Measurements from ENCODE around the gene KLHL29. TPM values are rescaled to one million over a fixed set of nuclear protein-coding genes. Genes with fewer than 3 reads are reported as not detected.

The KLHL29 gene
- total RNA-seq, 3 donors from 2014 or later, result 2.6 to 13.0 (median 5.5) TPM

DNA sequence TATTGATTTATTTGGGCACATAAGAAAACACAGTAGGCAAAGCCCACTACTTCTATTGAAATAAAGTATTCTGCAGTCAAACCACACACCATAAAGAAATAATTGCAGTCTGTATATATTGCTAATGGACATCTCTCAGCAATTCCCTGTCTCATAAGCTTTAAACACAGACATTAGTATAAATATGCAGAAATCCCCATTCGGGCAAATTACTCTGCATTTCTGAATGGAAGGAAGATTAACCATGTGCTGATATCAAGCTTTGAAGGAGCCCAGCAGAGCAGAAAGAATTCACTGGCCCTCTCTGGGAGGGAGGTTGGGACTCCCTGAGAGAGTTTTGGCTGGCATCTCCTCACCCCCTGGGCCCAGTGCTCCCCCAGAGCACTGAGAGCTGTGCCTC is 272.4 kb downstream of the KLHL29 start:
- no peaks in the 10 kb centered on the region for H3K9me3 ChIP-seq
- H3K4me3 ChIP-seq, result no peak overlapping the region
- intact Hi-C loops (cut with DNase I, micrococcal nuclease), result no loop called here
- TF ChIP-seq, protein P1, sequence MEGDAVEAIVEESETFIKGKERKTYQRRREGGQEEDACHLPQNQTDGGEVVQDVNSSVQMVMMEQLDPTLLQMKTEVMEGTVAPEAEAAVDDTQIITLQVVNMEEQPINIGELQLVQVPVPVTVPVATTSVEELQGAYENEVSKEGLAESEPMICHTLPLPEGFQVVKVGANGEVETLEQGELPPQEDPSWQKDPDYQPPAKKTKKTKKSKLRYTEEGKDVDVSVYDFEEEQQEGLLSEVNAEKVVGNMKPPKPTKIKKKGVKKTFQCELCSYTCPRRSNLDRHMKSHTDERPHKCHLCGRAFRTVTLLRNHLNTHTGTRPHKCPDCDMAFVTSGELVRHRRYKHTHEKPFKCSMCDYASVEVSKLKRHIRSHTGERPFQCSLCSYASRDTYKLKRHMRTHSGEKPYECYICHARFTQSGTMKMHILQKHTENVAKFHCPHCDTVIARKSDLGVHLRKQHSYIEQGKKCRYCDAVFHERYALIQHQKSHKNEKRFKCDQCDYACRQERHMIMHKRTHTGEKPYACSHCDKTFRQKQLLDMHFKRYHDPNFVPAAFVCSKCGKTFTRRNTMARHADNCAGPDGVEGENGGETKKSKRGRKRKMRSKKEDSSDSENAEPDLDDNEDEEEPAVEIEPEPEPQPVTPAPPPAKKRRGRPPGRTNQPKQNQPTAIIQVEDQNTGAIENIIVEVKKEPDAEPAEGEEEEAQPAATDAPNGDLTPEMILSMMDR (IDR thresholded peaks at IDR 0.05), result no peak
- H3K4me1 ChIP-seq (ENCODE audit: low read depth), result no peaks in the 10 kb centered on the region
- DNase-seq (no peak), ATAC-seq (no peak)
- no peaks in the 10 kb centered on the region for H3K36me3 ChIP-seq (ENCODE audit: low read depth)

DNA sequence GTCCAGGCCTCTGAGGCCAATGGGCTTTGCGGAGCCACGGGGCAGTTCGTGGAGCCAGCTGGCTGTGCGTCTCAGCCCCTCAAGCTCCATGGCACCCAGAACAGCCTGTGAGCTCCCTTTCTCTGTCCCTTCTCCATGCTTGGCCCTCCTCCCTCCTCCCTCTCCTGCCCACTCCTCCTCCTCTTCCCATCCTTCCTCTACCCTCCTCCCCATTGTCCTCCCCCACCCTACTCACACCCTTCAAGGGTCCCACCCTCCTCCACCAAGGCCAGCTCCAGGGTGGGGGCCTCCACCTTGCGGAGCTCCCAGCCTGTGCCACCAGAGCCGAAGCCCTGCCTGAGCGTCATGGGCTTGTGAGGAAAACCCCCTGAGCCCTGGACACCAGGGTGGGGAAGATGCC is 273.0 kb downstream of the KLHL29 start:
- no peaks in the 10 kb centered on the region for H3K36me3 ChIP-seq (ENCODE audit: low read depth)
- no peak overlapping the region for H3K4me3 ChIP-seq
- TF ChIP-seq, protein P1 (IDR thresholded peaks at IDR 0.05), result no peak
- intact Hi-C loops (cut with DNase I, micrococcal nuclease), result no loop called here
- DNase-seq (no peak), ATAC-seq (no peak)
- no peaks in the 10 kb centered on the region for H3K9me3 ChIP-seq
- H3K4me1 ChIP-seq (ENCODE audit: low read depth), result no peaks in the 10 kb centered on the region

DNA sequence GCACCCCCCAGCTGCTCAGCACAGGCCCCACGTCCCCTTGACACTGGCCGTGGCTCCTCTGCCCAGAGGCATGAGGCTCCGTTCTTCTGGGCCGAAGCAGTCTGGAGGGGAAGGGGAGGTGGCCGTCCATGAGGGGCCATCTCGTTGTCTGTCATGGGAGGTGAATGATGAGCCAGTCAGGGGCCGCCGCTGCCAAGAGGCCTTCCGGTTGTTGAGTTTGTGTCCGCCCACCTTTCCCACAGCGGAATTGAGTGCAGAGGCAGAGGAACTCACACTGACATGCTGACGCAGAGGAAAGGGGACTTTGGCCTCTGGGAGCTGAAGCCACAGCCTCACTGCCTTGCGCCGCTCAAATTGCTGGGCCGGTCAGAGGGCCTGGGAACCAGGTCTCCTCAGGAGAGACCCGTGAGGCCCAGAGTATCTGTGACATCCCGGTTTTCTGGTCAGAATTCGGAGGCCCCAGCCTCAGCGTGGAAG is 273.5 kb downstream of the KLHL29 start:
- intact Hi-C loops (cut with DNase I, micrococcal nuclease), result no loop called here
- H3K4me3 ChIP-seq, result no peak overlapping the region

DNA sequence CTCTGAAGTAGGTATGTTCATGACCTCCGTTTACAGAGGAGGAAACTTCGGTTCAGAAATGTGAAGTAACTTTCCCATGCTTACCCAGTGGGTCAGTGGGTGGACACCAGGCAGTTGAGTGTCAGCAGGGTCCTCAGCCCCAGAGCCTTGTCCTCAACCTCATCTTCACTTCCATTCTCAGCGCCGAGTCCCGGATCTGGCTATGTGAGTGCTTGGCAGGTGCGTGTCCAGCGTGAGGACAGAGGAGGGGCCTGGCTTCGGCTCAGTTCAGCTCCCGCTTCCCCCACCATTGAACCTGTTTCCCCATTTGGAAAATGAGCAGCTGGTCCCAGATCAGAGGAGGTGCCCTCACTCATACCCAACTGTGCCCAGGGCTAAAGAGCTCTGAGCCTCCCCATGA is 274.3 kb downstream of the KLHL29 start:
- DNase-seq (no peak), ATAC-seq (no peak)
- intact Hi-C loops (cut with DNase I, micrococcal nuclease), result no loop called here
- Histone ChIP-seq H3K4me3 (no peak overlapping the region), H3K9me3 (no peaks in the 10 kb centered on the region), H3K36me3 (ENCODE audit: low read depth) (no peaks in the 10 kb centered on the region), H3K4me1 (ENCODE audit: low read depth) (no peaks in the 10 kb centered on the region)
- TF ChIP-seq, protein P1 (IDR thresholded peaks at IDR 0.05), result no peak

More for the DNA sequence above, 273.5 kb downstream of the KLHL29 start:
- H3K36me3 ChIP-seq (ENCODE audit: low read depth), result no peaks in the 10 kb centered on the region
- TF ChIP-seq, protein P1 (IDR thresholded peaks at IDR 0.05), result no peak
- DNase-seq (peak in 1 of 3 donors; percentile 19), ATAC-seq (no peak)
- no peaks in the 10 kb centered on the region for H3K9me3 ChIP-seq
- H3K4me1 ChIP-seq (ENCODE audit: low read depth), result no peaks in the 10 kb centered on the region

DNA sequence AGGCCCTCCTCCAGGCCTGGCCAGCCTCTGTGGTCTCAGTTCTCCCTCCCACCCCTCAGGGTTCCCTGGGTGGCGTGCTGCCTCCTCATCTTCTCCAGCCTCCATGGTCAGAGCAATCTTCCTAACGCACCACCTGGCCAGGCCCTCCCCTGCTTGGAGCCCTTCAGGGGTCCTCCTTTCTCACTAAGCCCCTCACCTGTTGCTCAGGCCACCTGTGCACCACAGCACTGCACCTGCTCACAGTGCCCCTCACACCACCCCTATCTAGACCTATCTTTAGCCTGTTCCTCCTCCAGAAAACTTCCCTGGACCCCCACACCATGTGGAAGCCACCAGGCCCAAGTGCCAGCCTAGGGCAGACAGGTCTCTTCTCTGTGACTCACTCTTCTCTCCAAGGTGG is 274.8 kb downstream of the KLHL29 start:
- TF ChIP-seq, protein P1 (IDR thresholded peaks at IDR 0.05), result no peak
- no peak for ATAC-seq
- Histone ChIP-seq H3K4me3 (no peak overlapping the region), H3K36me3 (ENCODE audit: low read depth) (no peaks in the 10 kb centered on the region), H3K4me1 (ENCODE audit: low read depth) (no peaks in the 10 kb centered on the region), H3K9me3 (no peaks in the 10 kb centered on the region)
- intact Hi-C loops (cut with DNase I, micrococcal nuclease), result no loop called here
- DNase-seq, result no peak

GRCh38 chr2:23660237-23660636 is 275.3 kb downstream of the KLHL29 start:
- intact Hi-C loops (cut with DNase I, micrococcal nuclease), result no loop called here
- Histone ChIP-seq H3K36me3 (ENCODE audit: low read depth) (no peaks in the 10 kb centered on the region), H3K4me3 (no peak overlapping the region), H3K4me1 (ENCODE audit: low read depth) (no peaks in the 10 kb centered on the region), H3K9me3 (no peaks in the 10 kb centered on the region)
- no peak for ATAC-seq
- TF ChIP-seq, protein P1 (IDR thresholded peaks at IDR 0.05), result no peak
- DNase-seq, result no peak
